ENCODE data around the gene ERO1A. TPM values are rescaled to one million over a fixed set of nuclear protein-coding genes. Genes with fewer than 3 reads are reported as not detected.

The ERO1A gene
- total RNA-seq, 1 experiment from 2014 or later: 118 TPM

DNA sequence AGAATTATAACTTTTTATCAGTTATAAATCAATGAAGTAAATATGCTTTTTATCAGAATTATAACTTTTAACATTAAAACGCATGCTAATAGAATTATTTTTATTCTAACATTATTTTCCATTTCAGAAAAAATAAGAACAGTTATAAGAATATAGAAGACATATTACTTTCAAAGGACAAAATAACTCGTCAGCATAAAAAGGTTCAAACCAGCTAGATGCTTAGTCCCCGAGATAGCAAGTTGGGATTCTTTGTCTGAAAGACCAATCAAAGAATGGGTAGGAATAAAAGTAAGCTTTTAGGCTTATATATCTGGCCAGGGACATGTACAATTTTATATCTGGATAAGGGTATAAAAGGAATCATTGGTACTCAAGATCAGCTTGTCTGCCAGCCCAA, 76.8 kb downstream of the ERO1A start:
- no peak for DNase-seq (ENCODE audit: low read depth, low spot score)
- Histone ChIP-seq H3K9ac (ENCODE audit: low read length) (no peak overlapping the region), H3K79me2 (ENCODE audit: insufficient read depth, low read length) (no peaks in the 10 kb centered on the region), H3K9me2 (ENCODE audit: insufficient read depth) (no peaks in the 10 kb centered on the region), H3K4me2 (ENCODE audit: low read length) (no peak overlapping the region), H3K27ac (ENCODE audit: low read depth, low read length) (no peak overlapping the region), H4K20me1 (ENCODE audit: insufficient read depth) (no peaks in the 10 kb centered on the region), H3K27me3 (ENCODE audit: insufficient read depth, low read length) (no peaks in the 10 kb centered on the region), H2AFZ (ENCODE audit: low read depth, low read length, poor library complexity, severe bottlenecking) (no peak overlapping the region), H3K4me1 (ENCODE audit: control insufficient read depth in 1 of 2, insufficient read depth in 2 of 2, low read length in 2 of 2) (no peaks in the 10 kb centered on the region), H3K9me3 (ENCODE audit: control insufficient read depth in 1 of 2, insufficient read depth in 1 of 2, low read depth in 1 of 2, low read length in 2 of 2) (no peaks in the 10 kb centered on the region), H3K4me3 (replicated peaks in 1 of 2; ENCODE audit: low read depth in 1 of 2, low read length in 2 of 2) (no peak overlapping the region), H3K36me3 (ENCODE audit: control insufficient read depth in 1 of 2, insufficient read depth in 2 of 2, low read length in 2 of 2) (no peaks in the 10 kb centered on the region)
- POLR2A ChIA-PET: no interaction called here
- intact Hi-C loops (cut with micrococcal nuclease): no loop called here
- no peak for ATAC-seq
- RAD21 ChIA-PET (ENCODE audit: low non-redundant PET in 1 of 2, low total read pairs in 2 of 2, uncharacterized antibody in 2 of 2, unreplicated experiment in 2 of 2): no interaction called here
- TF ChIP-seq EGR1 (IDR thresholded peaks at IDR 0.05; ENCODE audit: low read depth): no peak
- no peak for TF ChIP-seq CEBPB (IDR thresholded peaks at IDR 0.05; ENCODE audit: low read depth)
- TF ChIP-seq TCF7L2 (IDR thresholded peaks at IDR 0.05; ENCODE audit: borderline replicate concordance, extremely low read depth, insufficient read depth, insufficient read length): no peak
- no peak for TF ChIP-seq SIN3A (IDR thresholded peaks at IDR 0.05; ENCODE audit: low read depth)
- TF ChIP-seq ELF1 (IDR thresholded peaks at IDR 0.05; ENCODE audit: borderline replicate concordance, low read depth): no peak
- TF ChIP-seq SRF (IDR thresholded peaks at IDR 0.05; ENCODE audit: low read depth): no peak
- no peak for TF ChIP-seq POLR2A (IDR thresholded peaks at IDR 0.05; ENCODE audit: borderline replicate concordance, extremely low read depth, insufficient read depth, insufficient read length)
- TF ChIP-seq FOSL1 (IDR thresholded peaks at IDR 0.05; ENCODE audit: low read depth): no peak
- TF ChIP-seq, protein P1, sequence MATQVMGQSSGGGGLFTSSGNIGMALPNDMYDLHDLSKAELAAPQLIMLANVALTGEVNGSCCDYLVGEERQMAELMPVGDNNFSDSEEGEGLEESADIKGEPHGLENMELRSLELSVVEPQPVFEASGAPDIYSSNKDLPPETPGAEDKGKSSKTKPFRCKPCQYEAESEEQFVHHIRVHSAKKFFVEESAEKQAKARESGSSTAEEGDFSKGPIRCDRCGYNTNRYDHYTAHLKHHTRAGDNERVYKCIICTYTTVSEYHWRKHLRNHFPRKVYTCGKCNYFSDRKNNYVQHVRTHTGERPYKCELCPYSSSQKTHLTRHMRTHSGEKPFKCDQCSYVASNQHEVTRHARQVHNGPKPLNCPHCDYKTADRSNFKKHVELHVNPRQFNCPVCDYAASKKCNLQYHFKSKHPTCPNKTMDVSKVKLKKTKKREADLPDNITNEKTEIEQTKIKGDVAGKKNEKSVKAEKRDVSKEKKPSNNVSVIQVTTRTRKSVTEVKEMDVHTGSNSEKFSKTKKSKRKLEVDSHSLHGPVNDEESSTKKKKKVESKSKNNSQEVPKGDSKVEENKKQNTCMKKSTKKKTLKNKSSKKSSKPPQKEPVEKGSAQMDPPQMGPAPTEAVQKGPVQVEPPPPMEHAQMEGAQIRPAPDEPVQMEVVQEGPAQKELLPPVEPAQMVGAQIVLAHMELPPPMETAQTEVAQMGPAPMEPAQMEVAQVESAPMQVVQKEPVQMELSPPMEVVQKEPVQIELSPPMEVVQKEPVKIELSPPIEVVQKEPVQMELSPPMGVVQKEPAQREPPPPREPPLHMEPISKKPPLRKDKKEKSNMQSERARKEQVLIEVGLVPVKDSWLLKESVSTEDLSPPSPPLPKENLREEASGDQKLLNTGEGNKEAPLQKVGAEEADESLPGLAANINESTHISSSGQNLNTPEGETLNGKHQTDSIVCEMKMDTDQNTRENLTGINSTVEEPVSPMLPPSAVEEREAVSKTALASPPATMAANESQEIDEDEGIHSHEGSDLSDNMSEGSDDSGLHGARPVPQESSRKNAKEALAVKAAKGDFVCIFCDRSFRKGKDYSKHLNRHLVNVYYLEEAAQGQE (IDR thresholded peaks at IDR 0.05; ENCODE audit: low read depth): no peak
- TF ChIP-seq, protein P2, sequence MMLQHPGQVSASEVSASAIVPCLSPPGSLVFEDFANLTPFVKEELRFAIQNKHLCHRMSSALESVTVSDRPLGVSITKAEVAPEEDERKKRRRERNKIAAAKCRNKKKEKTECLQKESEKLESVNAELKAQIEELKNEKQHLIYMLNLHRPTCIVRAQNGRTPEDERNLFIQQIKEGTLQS (IDR thresholded peaks at IDR 0.05): no peak
- TF ChIP-seq SP1 (IDR thresholded peaks at IDR 0.05; ENCODE audit: low read depth): no peak
- TF ChIP-seq, protein P3, sequence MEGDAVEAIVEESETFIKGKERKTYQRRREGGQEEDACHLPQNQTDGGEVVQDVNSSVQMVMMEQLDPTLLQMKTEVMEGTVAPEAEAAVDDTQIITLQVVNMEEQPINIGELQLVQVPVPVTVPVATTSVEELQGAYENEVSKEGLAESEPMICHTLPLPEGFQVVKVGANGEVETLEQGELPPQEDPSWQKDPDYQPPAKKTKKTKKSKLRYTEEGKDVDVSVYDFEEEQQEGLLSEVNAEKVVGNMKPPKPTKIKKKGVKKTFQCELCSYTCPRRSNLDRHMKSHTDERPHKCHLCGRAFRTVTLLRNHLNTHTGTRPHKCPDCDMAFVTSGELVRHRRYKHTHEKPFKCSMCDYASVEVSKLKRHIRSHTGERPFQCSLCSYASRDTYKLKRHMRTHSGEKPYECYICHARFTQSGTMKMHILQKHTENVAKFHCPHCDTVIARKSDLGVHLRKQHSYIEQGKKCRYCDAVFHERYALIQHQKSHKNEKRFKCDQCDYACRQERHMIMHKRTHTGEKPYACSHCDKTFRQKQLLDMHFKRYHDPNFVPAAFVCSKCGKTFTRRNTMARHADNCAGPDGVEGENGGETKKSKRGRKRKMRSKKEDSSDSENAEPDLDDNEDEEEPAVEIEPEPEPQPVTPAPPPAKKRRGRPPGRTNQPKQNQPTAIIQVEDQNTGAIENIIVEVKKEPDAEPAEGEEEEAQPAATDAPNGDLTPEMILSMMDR (IDR thresholded peaks at IDR 0.05 in 2 of 3, conservative IDR thresholded peaks at IDR 0.05 in 1 of 3; ENCODE audit: borderline replicate concordance in 1 of 3, insufficient read depth in 1 of 3, low read depth in 2 of 3, low read length in 2 of 3): no peak
- TF ChIP-seq ZBTB33 (IDR thresholded peaks at IDR 0.05; ENCODE audit: extremely low read depth, insufficient replicate concordance, low read length): no peak
- no peak for TF ChIP-seq RAD21 (IDR thresholded peaks at IDR 0.05; ENCODE audit: low read depth)
- TF ChIP-seq, protein P4, sequence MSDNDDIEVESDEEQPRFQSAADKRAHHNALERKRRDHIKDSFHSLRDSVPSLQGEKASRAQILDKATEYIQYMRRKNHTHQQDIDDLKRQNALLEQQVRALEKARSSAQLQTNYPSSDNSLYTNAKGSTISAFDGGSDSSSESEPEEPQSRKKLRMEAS (IDR thresholded peaks at IDR 0.05): no peak
- no TSS peak for BruUV-seq (replicated peaks)
- CTCF ChIA-PET: no interaction called here
